ENCODE measurements around the gene SLC8A1.

DNA sequence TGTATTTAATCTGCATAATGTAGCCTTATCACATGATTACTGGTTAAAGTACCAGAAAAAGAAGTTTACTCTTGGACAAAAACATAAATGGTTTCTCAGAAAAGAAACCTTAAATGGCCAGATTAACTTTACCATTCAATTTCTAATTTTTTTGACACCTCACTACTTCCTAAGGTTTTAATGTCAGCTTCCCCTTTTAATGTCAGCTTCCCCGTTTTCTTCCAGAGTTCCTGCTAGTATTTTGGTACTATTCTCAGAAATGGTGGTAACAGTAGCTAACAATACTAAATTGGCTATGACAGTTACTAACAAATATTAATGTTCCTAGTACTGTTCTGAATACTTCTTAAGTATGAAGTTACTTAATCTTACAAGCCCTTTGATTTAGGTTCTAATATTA, 22.4 kb upstream of the SLC8A1 start:
- TF ChIP-seq, protein P1, sequence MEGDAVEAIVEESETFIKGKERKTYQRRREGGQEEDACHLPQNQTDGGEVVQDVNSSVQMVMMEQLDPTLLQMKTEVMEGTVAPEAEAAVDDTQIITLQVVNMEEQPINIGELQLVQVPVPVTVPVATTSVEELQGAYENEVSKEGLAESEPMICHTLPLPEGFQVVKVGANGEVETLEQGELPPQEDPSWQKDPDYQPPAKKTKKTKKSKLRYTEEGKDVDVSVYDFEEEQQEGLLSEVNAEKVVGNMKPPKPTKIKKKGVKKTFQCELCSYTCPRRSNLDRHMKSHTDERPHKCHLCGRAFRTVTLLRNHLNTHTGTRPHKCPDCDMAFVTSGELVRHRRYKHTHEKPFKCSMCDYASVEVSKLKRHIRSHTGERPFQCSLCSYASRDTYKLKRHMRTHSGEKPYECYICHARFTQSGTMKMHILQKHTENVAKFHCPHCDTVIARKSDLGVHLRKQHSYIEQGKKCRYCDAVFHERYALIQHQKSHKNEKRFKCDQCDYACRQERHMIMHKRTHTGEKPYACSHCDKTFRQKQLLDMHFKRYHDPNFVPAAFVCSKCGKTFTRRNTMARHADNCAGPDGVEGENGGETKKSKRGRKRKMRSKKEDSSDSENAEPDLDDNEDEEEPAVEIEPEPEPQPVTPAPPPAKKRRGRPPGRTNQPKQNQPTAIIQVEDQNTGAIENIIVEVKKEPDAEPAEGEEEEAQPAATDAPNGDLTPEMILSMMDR (IDR thresholded peaks at IDR 0.05): no peak
- TF ChIP-seq EZH2 (IDR thresholded peaks at IDR 0.05): no peak

Data from neural progenitor cell (in vitro differentiated cells).